Posterior vena cava (tissue), 2 donors: ENCODE results near the gene FAM114A1. TPM values are rescaled to one million over a fixed set of nuclear protein-coding genes. Genes with fewer than 3 reads are reported as not detected.
"Not testable (repeated sequence)": the region's sequence is repeated elsewhere in the genome, so short reads cannot be mapped to it uniquely, and the experiment has no call there.

Source experiments
- DNase-seq: peaks from one replicate; pipeline ENCODE4 v3.0.0-alpha.2; 2020; ENCODE audit warnings: low spot score
- intact Hi-C, 2 donors: fragments of 100-400 bp; cut with DNase I; formaldehyde crosslinking; loops; one replicate each; pipeline versions ENCODE4 v1.14.1 to v1.14.2; 2022 to 2023
- microRNA-seq, 2 donors: library from miRNA; unstranded; fragments of <30 nt; microRNA quantifications; one replicate each; pipeline ENCODE4 v1.2.0, GENCODE V29; 2020 to 2021; ENCODE audit warnings: borderline microRNAs expressed in 2 of 2
- total RNA-seq, 2 donors: library from RNA; stranded (reverse); fragmentation: NEBNext Ultra II Directional; extraction: Animal tissue kit (Norgen Biotek cat#: 25700); gene quantifications; one replicate each; pipeline ENCODE4 v1.2.1, GENCODE V29; 2021
- donor health status: DM: yes; HTN: yes; CAD: no.
- donor health status: DM: yes; HTN: yes; CAD: no.

The FAM114A1 gene
- total RNA-seq, 2 donors from 2014 or later, result 90.2 to 111 TPM

DNA sequence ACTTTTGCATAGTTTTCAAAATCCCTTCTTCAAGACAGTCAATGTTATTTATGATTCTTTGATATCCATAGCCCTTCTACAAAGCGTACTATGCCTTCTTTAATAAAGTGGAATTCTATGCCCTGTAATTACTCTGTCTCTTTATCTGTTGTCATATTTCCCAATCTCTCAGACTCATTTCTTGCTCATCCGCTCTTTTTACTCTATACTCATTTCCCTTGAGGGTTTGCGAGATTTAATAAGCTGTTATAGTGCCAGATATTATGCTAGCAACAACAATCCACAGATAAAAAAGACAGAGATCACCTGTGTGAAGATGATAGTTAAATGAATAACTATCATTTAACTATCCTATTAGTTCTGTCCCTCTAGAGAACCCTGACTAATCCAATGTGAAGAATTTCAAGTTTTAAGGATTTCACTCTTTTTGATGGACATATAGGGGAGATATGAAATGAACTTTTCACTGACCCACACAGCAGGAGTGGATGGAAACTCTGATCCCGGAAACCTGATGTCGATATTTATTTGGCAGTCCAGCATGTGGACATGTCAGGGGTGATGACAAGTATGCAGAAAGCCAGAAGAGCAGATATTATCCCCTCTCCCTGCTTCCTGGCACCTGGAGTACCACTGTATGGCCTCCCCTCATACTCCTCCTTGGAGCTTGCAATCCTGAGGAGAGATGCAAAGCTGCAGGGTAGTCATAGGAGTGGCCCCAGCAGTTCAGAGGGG is 114.9 kb downstream of the FAM114A1 start:
- no peak for DNase-seq
- intact Hi-C loops, result loop anchor here in 1 of 2 donors (5.0 kb wide), 1 partner anchor 55 kb away; no protein-coding TSS in a partner anchor

GRCh38 chr4:38983291-38983690 is 115.7 kb downstream of the FAM114A1 start:
- intact Hi-C loops, result loop anchor here in 1 of 2 donors (5.0 kb wide), 1 partner anchor 56 kb away; no protein-coding TSS in a partner anchor
- no peak for DNase-seq

DNA sequence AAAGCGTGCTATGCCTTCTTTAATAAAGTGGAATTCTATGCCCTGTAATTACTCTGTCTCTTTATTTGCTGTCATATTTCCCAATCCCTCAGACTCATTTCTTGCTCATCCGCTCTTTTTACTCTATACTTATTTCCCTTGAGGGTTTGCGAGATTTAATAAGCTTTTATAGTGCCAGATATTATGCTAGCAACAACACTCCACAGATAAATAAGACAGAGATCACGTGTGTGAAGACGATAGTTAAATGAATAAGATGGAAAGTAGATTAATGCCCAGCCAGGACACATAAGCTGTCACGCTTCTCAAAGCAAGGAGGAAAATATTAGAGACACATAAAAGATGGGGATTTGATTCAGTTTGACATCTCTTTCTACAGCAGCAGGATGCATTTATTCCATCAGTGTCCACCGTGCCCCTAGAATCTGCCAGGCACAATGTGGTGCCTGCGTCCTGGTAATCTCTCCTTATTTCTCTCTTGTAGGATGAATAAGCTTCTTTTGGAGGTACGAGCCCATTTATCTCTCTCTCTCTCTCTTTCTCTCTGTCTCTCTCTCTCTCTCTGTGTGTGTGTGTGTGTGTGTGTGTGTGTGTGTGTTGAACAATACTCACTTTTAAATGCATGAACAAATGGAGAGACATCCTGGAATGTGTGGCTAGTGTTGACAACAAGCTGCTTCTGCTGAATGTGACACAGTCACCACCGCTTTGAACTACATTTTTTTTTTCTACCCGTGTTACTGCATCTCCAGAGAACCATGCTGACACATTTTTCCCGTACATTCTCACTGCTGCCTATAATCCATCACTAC is 116.4 kb downstream of the FAM114A1 start:
- intact Hi-C loops, result loop anchor here in 1 of 2 donors (5.0 kb wide), 1 partner anchor 57 kb away; no protein-coding TSS in a partner anchor
- DNase-seq, result no peak

DNA sequence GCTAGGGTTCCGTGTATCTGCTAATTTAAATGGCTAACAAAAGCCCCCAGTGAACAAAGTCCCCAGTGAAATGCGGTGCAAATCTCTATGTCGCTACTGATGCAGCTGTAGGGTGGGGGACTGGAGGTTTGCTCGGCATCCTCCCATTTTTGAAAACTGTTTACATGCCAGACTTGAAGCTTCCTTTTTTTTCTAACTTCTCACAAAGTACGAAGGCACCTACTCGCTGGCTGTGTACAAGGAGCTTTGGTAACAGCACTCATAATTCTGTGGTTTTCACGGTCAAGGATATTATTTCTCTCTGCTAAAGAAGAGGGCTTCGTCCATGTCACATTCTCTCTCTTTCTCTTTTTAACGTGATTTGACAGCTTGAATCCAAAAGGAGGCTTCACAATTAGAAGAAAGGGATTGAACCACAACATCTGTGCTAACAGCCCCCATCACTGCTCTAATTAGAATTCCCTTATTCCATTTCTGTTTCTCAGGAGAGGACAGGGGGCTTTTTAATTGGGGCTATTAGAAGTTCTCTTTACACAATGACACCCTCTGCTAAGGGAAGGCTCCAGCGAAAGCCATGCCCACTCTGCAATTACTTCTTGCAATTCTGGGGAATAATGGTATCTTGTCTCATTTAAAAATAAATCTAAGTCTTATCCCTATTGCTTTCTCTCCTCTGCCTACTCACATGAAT is 117.9 kb downstream of the FAM114A1 start:
- no peak for DNase-seq
- intact Hi-C loops, result no loop called here

DNA sequence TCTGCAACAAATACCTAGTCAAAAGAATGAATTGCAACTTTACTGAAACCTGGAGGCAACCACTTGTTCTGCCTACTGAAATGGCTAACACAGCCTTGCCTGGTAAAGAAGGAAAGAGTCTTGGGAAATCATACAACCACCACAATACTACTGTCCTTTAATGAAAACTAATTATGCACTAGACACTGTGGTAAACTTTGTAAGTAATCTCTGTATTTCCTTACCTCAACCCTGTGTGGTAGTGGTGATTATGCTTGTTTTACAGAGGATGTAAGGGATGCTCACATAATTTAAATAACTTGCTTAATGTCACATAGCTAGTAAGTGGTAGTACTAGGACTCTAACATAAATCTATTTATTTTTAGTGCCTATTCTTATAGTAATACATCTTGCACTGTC is 119.9 kb downstream of the FAM114A1 start:
- no peak for DNase-seq
- intact Hi-C loops, result no loop called here

GRCh38 chr4:38988353-38988752 is 120.7 kb downstream of the FAM114A1 start:
- DNase-seq, intact Hi-C loops: not testable (repeated sequence)

- DNase-seq, result no peak
- intact Hi-C loops, result loop anchor here in 1 of 2 donors (1.0 kb wide), 1 partner anchor 13 kb away; no protein-coding TSS in a partner anchor
These were observed 121.9 kb downstream of the FAM114A1 start for GRCh38 chr4:38989487-38989886.

- intact Hi-C loops, result no loop called here
- DNase-seq, result no peak
These were observed 122.6 kb downstream of the FAM114A1 start for GRCh38 chr4:38990241-38990640.

GRCh38 chr4:38993683-38994082 is 126.1 kb downstream of the FAM114A1 start:
- intact Hi-C loops, result no loop called here
- no peak for DNase-seq

DNA sequence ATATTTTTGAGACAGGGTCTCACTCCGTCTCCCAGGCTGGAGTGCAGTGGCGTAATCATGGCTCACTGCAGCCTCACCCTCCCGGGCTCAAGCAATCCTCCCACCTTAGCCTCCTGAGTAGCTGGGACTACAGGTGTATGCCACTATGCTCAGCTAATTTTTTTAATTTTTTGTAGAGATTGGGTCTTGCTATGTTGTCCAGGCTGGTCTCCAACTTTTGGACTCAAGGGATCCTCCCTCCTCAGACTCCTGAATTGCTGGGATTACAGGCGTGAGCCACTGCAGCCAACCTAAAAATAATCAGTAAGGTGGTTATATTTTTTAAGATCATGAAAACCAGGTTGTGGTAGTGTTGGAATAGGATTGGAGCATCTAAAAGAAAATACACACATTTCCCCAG is 126.5 kb downstream of the FAM114A1 start:
- intact Hi-C loops, result no loop called here

More for the DNA sequence above, 126.5 kb downstream of the FAM114A1 start:
- no peak for DNase-seq

Small RNAs within 50 kb of the gene (microRNA-seq; reads per million reads assigned to microRNA genes)
- 729 to 823 reads per million in 2 donors for gene MIR574

Other genes with a start within 250 kb of the FAM114A1 start
- 10 to 100 TPM; 50.7 to 53.9 TPM for gene KLF3, start 203.6 kb upstream of the FAM114A1 start, total RNA-seq
- gene TLR10, start 84.8 kb upstream of the FAM114A1 start, total RNA-seq, result under 1 TPM in 1 of 2 donors, not detected in 1; 0.38 TPM
- gene TLR1, start 63.0 kb upstream of the FAM114A1 start, total RNA-seq, result 10 to 100 TPM; 11.1 to 15.8 TPM
- gene TLR6, start 11.0 kb upstream of the FAM114A1 start, total RNA-seq, result 1 to 10 TPM; 4.9 to 6.0 TPM
- under 1 TPM; 0.29 to 0.65 TPM for gene TMEM156, start 164.6 kb downstream of the FAM114A1 start, total RNA-seq
- 10 to 100 TPM; 39.1 to 51.7 TPM for gene KLHL5, start 194.4 kb downstream of the FAM114A1 start, total RNA-seq